NCI-H524 treated with DMSO at 0.1 percent for 48 hours (cell line): ENCODE results near the gene PPFIBP1.
"Not testable (repeated sequence)": the region's sequence is repeated elsewhere in the genome, so short reads cannot be mapped to it uniquely, and the experiment has no call there.

Experiments
- DNase-seq: peaks from one replicate; lab custom pipeline; 2025; lab: John Stamatoyannopoulos, UW

The PPFIBP1 gene

GRCh38 chr12:27710592-27711316 is 186.7 kb downstream of the PPFIBP1 start, which contains the start of gene MRPS35:
TSS of gene MRPS35 (plus strand) at chr12:27710832. CDS start at chr12:27710844, 12 bp downstream.
- DNase-seq: peak; percentile 19

- no peak for DNase-seq
Observed at GRCh38 chr12:27711317-27711682, 187.3 kb downstream of the PPFIBP1 start.

GRCh38 chr12:27711967-27712366 is 188.0 kb downstream of the PPFIBP1 start:
- DNase-seq: no peak

GRCh38 chr12:27723212-27723611 is 199.2 kb downstream of the PPFIBP1 start:
- no peak for DNase-seq

- no peak for DNase-seq
Observed at GRCh38 chr12:27730097-27730588, 206.1 kb downstream of the PPFIBP1 start.

GRCh38 chr12:27732281-27732680 is 208.3 kb downstream of the PPFIBP1 start:
- DNase-seq: peak; percentile 2

GRCh38 chr12:27733052-27733656 is 209.1 kb downstream of the PPFIBP1 start:
- no peak for DNase-seq

GRCh38 chr12:27733791-27734190 is 209.8 kb downstream of the PPFIBP1 start:
- DNase-seq: no peak

- not testable (repeated sequence) for DNase-seq
Observed at GRCh38 chr12:27734321-27734720, 210.3 kb downstream of the PPFIBP1 start.

GRCh38 chr12:27743601-27744000 is 219.6 kb downstream of the PPFIBP1 start:
- DNase-seq: no peak
